ENCODE data around the gene COL7A1.

COL7A1 gene

DNA sequence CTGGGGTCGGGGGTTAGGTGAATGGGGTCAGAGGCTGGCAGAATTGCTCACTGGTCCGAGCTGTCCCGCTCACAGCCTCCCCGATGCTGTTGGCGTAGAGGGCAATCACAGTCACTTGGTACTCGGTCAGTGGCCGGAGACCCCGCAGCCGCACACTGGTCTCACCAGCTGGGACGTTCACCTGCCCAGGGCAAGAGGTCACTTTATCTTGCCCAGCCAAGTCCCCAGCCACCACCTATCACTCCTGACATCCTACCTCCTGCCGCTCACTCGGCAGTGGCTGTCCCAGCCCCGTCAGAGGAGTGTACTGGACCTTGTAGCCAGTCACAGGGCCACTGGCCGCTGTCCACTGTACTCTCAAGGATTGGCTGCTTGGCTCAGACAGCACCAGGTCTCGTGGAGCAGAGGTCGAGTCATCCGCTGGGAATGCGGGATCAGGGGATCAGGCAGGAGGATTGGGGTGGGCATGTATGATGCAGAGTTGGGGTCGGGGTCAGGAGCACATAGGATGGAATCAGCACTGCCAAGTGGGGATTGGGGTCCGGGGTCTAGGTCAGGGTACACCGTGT is 2.5 kb downstream of the COL7A1 start:
- no peak for DNase-seq (ENCODE audit: extremely low read depth in 1 of 2, low read depth in 1 of 2)

DNA sequence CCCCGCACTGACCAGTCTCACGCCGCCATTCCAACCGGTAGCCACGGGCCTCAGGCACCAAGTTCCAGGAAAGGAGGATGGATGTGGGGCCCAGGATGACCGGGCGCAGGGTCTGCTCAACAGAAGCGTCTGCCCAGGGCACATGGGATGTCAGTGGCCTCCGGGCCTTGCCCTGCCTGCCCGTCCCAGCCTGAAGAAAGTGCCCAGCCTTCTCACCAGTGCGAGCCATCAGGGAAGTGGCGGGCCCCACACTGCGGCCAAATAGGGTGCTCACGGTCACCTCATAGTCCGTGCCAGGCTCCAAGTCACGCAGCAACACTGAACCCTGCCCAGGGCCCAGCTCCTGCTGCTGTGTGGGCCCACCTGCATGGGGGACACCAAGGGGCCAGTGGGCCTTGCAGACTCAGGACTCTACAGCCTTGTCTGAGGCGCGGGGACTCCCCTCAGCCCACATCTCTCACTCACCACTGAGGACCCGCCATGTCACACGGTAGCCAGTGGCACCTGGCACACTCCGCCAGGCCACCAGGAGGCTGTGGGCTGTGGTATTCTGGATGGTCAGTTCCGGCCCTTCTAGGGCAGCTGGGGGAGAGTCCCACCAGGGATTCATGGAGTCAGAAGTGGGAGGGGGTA is 3.1 kb downstream of the COL7A1 start:
- DNase-seq (ENCODE audit: extremely low read depth in 1 of 2, low read depth in 1 of 2), result no peak

DNA sequence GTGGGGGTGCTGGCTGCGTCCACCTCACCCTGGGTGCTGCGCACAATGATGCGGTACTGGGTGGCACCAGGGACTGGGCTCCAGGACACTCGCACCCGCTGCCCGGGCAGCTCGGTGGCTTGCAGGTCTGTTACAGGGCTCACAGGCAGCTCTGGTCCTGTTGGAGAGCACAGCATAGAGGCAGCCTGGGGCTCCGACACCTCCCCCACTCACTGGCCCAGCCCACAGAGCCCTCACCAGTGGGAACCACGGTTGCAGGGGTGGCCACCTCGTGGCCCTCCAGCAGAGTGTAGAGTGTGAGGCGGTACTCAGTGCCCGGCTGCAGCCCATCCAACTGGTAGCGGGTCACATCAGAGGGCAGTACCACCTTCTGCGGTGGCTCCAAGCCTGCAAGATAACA is 3.7 kb downstream of the COL7A1 start:
- no peak for DNase-seq (ENCODE audit: extremely low read depth in 1 of 2, low read depth in 1 of 2)

DNA sequence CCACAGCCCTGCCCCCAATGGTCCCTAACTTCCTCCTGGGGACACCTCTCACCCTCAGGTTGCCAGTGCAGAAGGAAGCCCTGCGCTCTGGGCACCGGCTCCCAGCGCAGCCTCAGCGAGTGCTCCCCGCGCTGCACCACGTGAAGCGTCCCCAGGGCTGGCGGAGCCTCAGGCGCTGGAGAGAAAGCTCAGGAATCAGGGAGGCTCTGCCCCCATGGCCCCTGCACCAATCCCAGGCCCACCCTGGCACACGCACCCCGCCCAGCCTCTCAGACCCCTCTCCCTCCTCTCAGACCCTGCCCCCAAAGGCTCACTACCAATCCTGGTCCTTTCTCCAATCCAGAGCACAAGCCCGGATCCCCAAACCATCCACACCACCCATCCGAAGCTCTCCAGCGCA is 6.9 kb downstream of the COL7A1 start:
- no peak for DNase-seq (ENCODE audit: extremely low read depth in 1 of 2, low read depth in 1 of 2)

DNA sequence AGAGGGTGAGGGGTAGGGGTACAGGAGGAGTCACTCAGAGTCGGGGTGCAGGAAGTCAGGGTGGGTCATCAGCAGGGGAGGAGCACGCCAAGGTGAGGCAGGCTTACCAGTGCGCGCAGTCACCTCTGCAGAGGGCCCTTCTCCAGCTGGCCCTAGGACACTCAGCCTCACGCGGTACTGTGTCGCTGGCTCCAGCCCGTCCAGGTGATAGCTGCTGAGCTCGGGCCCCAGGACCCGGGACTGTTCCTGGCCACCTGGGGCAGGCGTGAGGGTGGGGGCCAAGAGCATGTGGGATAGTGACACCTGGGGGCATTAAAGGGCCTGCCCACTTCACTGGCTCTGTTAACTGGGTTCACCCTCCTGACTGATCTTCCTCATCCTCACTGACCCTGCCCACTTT is 7.4 kb downstream of the COL7A1 start:
- no peak for DNase-seq (ENCODE audit: extremely low read depth in 1 of 2, low read depth in 1 of 2)

DNA sequence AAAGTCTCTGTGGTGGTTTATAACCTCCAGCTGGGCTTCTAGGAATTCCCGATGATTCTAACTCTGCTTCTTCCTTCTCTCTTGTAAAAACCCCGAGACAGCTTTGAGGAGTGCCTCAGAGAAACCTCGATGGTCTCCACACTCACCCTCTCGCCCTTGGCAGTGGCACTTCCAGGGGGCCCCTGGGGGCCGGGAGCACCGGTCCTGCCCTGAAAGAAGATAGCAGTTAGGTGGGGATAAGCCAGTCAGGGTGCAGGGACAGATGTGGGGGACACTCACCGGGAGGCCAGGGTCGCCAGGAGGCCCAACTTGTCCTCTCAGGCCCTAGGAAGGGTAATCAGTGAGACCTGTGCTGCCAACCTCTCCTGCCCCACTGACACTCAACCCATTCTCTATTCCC is 9.7 kb downstream of the COL7A1 start:
- DNase-seq (ENCODE audit: extremely low read depth in 1 of 2, low read depth in 1 of 2), result no peak

DNA sequence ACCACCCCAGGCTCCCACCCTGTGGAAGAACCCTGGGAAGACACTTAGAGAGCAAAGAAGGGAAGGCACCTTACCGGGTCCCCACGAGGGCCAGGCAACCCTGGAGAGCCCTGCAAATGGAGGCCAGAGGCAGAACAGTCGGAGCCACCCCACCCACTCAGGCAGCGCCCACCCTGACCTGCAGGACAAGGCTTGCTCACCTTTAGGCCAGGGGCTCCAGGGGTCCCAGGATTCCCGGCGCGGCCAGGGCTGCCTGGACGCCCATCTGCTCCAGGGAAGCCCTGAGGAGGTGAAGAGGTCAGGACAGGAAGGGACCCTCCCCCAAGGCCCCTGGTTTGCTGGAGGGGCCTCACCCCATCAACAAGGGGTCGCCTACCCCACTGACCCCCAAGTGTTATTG is 10.3 kb downstream of the COL7A1 start:
- DNase-seq (ENCODE audit: extremely low read depth in 1 of 2, low read depth in 1 of 2), result no peak

DNA sequence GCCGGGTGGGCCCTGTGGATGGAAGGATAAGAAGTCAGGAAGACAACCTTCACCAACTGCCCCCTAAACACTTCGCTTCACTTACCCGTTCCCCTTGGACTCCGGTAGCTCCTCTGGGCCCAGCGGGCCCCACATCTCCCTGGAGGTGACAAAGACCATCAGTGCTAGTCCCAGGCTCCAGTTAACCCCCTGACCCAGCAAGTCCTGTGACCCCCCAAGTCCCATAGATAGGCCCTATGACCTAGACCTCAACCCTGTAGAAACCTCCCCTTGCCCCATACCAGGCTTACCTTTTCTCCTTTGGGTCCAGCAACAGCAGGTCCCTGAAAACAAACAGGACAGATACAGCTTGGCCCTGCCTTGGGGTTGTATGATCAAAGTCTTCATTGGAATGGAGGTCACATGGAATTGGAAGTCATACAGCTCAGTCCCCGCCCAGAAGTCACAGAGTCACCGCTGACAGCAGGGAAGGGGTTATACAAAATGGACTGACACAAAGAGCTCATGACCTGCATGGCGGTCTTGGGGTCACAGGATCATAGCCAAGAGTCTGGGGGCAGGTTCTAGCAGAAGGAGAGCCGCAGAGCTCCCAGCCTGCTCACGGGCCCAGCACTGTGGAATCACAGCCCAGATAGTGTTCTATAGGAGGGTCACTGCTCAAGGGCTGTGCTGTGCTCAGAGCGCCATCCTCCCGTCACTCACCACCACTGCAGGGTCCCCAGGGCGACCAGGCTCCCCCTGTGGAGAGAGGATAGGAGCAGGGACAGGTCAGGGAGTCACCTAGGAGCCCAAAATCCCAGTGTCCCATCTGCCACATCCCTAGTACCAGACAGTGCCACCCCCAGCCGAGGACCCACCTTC is 13.3 kb downstream of the COL7A1 start:
- DNase-seq (ENCODE audit: extremely low read depth in 1 of 2, low read depth in 1 of 2), result no peak

DNA sequence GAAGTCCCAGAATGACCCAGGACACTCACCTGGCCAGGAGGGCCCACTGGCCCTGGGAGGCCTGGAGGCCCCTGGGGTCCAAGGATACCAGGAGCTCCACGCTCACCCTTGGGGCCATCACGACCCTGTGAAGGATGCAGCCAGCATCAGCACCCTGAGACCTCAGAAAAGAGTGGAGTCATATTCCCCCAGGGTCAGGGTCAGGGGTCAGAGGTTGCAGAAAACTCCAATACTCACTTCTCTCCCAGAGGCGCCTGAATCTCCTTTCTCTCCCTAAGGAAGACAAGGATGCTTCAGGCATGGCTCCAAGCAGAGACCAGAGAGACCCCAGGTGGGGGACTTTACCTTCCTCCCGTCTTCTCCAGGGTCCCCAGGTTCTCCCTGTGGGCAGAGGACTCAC is 18.5 kb downstream of the COL7A1 start:
- no peak for DNase-seq (ENCODE audit: extremely low read depth in 1 of 2, low read depth in 1 of 2)

DNA sequence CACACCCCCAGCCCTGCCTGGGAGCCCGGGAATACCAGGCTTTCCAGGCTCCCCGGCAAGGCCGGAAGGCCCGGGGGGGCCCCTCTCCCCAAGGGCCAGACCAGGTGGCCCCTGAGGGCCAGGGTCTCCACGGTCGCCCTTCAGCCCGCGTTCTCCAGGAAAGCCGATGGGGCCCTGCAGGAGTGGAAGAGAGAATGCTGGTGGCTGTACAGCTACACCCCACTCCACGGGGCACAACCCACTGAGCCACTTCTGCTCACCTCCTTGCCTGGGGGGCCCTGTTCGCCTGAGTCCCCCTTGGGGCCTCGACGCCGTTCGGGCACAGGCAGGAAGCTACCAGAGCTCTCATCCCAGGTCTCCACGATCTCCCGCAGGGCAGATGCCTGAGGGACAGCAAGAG is 19.8 kb downstream of the COL7A1 start:
- DNase-seq (ENCODE audit: extremely low read depth in 1 of 2, low read depth in 1 of 2), result no peak

DNA sequence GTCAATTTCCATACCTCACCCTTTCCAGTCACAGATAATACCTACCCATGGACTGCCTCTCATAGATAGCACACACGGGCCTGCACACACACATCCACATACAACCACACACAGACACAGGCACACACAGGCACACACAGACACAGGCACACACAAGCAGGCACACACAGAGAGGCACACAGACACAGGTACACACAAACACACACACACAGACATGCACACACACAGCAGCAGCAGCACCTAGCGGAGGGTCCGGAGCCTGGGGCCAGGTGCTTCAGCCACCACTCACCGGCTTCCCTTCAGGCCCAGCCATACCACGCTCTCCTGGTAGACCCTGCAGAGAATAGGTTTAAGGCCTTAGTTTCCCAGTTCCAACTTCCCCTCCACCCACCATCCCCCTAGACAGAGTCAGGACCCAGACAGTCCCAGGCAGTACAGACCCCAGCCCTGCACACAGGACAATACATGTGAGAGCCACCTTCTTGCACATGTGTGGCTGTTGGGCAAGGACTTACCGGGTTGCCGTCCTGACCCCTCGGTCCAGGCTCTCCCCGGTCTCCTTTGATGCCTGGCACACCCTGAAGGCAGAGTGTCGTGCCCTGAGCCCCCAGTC is 21.1 kb downstream of the COL7A1 start:
- no peak for DNase-seq (ENCODE audit: extremely low read depth in 1 of 2, low read depth in 1 of 2)

DNA sequence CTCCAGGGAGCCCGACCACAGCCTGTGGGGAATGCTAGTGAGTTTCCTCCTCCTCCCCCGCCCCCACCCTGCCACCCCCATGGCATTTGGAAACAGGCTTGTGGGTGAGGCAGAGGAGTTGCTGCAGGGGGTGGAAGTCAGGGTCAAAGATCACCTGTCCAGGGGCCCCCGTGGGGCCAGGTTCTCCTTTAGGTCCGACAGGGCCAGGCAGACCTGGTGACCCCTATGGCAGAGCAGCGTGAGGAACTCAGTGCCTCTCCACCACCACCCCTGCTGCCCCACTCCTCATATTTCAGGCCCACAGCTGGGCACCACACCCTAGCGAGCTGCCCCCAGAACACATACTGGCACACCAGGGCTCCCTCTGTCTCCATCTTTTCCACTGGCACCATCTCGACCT is 22.6 kb downstream of the COL7A1 start:
- no peak for DNase-seq (ENCODE audit: extremely low read depth in 1 of 2, low read depth in 1 of 2)

DNA sequence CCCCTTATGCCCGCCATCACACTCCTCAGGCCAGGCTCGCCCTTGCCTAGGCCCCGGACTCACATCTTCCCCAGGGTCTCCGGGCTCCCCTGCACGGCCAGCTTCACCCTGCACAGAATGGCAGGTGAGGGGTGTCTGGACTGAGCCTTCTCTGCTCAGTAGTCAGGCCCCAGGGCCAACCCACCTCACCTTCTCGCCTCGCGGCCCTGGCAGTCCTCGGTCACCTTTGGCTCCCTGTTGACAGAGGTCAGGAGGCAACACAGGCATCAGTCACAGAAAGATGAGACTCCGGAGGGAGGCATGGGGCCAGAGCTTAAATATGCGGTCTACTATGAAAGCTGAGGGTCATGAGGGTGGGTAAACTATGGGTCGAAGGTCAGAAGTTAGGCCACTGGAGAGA is 23.2 kb downstream of the COL7A1 start:
- DNase-seq (ENCODE audit: extremely low read depth in 1 of 2, low read depth in 1 of 2), result no peak

DNA sequence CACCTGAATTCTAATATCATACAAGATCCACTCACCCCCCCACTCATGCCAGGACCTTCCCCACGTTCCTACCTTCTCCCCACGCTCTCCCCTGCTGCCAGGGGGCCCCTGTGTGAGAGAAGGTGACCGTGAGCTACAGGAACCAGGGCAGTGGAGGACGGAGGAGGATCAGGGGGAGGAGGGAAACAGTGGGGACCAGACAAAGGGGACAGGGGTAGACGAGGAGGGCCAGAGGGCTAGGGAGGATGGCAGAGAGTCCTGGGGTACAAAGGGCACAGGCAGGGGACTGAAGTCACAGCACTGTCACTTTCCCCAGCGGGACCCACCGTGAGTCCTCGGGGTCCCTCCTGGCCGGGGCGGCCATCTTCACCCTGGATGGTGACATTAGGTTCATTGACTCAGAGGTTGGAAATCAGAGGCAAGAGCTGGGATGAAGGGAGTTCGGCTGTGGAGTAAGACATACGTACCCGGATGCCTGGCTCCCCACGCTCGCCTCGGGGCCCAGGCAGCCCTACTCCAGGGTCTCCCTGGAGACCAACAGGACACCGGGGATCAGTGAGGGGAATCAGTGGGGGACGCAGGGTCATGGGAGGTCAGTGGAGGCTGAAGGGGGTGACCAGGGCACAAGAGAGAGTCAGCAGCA is 25.2 kb downstream of the COL7A1 start:
- no peak for DNase-seq (ENCODE audit: extremely low read depth in 1 of 2, low read depth in 1 of 2)

DNA sequence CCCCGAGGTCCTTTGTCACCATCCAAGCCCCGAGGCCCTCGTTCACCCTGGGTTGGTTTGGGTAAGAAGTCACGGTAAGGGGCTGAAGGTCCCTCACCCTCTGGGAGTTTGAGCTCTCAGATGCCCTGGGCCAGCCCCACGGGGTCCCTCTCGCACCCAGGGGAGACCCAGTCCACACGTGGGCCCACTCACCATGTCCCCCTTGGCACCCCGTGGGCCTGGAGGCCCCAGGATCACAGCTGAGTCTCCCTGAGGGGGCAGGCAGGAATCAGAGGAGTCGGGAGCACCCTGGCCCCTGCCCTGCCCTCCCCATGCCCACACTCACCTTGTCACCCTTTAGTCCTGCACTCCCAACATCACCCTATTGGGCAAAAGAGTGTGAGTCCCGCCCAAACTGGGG is 25.7 kb downstream of the COL7A1 start:
- no peak for DNase-seq (ENCODE audit: extremely low read depth in 1 of 2, low read depth in 1 of 2)

DNA sequence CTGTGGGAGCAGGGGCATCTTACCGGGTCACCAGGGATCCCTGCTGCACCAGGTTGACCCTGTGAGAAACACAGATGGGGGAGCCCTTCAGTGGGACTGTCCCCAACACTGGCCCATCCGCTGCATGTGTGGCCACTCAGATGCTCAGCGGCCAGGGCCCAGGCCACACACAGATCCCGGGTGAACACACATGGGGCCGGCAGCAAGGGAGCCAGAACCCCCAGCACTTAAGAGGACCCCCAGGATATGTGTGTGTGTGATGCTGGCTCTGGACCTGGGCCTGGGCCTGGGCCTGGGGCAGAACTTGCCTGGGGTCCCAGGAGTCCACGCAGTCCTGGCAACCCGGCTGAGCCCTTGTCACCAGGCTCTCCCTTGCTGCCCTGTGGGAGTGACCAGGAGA is 26.7 kb downstream of the COL7A1 start:
- DNase-seq (ENCODE audit: extremely low read depth in 1 of 2, low read depth in 1 of 2), result no peak

DNA sequence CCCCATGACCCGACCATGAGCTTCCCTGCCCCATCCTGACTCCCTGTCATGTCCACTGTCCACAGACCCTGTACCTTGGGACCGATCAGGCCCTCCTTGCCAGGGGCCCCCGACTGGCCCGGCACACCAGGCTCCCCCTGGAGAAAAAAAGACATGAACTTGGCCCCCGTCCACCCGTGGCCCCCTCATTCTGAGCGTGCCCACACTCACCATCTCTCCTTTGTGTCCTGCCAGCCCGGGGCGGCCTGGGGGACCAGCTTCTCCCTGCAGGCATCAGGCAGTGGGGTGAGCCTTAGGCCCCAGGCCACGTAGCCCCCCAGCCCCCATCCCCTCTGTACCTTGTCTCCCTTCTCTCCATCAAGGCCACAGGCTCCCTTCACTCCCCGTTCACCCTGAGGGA is 27.6 kb downstream of the COL7A1 start:
- DNase-seq (ENCODE audit: extremely low read depth in 1 of 2, low read depth in 1 of 2), result no peak

DNA sequence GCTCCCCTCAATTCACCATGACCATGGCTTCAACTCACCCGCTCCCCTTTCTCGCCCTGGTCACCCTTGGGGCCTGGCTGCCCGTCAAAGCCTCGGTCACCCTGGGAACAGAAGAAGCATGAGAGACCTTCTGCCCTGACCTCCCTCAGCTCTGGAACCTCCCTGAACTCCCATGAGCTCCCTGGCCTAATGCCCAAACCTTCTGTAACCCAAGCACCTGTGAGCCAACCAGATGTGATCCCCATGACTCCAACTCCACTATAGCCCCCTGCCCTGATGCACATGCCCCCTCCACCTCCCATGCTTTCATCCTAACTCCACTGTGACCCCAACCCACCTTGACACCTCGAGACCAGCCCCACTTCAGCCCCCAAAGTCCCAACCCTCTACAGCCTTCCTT is 28.0 kb downstream of the COL7A1 start:
- DNase-seq (ENCODE audit: extremely low read depth in 1 of 2, low read depth in 1 of 2), result no peak

DNA sequence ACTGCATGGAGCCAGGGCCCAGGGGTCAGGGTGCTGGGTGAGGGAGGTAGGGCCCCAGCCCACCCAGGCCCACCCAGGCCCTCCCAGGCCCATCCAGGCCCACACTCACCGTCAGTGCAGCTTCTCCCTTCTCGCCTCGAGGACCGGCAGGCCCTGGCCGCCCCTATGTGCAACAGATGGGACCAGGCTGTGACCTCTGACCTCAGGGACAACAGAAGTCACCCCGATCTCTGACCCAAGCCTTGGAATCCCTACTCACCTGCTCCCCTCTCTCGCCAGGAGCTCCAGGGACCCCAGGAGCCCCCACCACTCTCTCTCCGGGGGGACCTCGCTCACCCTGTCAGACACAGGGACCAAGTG is 28.7 kb downstream of the COL7A1 start:
- no peak for DNase-seq (ENCODE audit: extremely low read depth in 1 of 2, low read depth in 1 of 2)

DNA sequence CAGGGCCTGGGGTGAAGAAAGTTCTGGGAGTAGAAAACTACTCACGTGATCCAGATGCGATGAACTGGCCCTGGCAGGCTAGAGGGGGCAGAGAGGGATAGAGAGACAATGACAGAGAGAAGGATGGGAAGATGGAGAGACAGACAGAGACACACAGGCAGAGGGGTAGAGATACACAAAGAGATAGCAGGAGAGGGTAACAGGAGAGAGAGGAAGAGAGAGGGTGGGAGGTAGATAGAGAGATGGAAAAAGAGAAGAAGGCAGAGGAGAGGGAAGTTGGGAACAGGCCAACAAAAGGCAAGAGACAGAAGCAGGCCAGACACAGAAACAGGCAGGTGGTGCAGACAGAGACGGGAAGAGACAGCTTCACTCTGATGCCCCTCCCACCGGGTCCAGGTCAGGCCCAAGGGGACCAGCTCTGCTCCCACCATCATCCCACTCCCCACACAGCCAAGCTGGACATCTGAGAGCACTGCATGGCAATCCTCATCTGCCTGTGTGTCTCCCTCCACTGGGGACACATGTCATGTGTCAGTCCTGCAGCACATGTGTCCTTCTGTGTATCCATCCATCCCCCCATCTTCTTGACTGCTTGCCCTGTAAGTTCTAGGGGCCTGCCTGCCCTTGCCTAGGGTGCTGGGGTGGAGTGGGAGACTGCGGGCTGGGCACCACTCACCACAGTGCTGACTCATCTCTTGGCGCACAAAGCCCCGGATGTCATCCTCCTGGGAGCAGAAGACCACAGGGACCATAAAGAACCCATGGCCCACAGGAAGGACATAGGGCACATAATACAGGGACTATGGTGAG is 29.3 kb downstream of the COL7A1 start:
- DNase-seq (ENCODE audit: extremely low read depth in 1 of 2, low read depth in 1 of 2), result no peak

DNA sequence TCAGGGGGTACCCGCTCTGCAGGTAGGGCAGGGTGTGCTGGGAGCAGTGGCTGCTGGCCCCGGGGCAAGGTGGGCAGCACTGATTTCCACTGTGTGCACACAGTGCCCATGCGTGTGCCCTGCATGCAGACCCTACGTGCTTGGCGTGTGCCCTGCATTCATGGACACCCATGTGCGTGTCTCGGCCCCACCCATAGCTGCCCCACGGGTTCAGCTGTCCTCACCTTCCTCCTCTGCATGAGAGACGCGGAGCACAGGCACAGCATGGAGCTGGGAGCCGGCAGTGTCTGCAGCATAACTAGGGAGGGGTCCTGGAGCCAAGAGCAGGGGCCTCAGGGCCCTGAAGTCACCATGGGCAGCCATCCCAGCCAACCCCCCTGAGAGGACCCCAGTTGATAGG is 29.9 kb downstream of the COL7A1 start:
- DNase-seq (ENCODE audit: extremely low read depth in 1 of 2, low read depth in 1 of 2), result no peak

Measured in activated CD8-positive, alpha-beta memory T cell treated with anti-CD3 and anti-CD28 coated beads for 1 hour (primary cell).